ENCODE data around the gene EIF3K.

GRCh38 chr19:38671654-38672053 lies 52.7 kb downstream of the EIF3K start:
- TF ChIP-seq GLIS3 (CRISPR knock-in tag; IDR thresholded peaks at IDR 0.05) = no peak
- no peak for TF ChIP-seq CSDC2 (CRISPR knock-in tag; IDR thresholded peaks at IDR 0.05)
- no peak for TF ChIP-seq ZFP30 (CRISPR knock-in tag; IDR thresholded peaks at IDR 0.05)
- no peak for TF ChIP-seq BACH2 (CRISPR knock-in tag; IDR thresholded peaks at IDR 0.05; ENCODE audit: borderline replicate concordance)
- no peak for TF ChIP-seq ZC3H10 (CRISPR knock-in tag; IDR thresholded peaks at IDR 0.05)
- TF ChIP-seq TOX (CRISPR knock-in tag; IDR thresholded peaks at IDR 0.05; ENCODE audit: borderline replicate concordance) = no peak
- no peak for TF ChIP-seq RARB (CRISPR knock-in tag; IDR thresholded peaks at IDR 0.05)
- TF ChIP-seq ISL1 (CRISPR knock-in tag; IDR thresholded peaks at IDR 0.05) = no peak
- TF ChIP-seq ARNTL (CRISPR knock-in tag; IDR thresholded peaks at IDR 0.05; ENCODE audit: borderline replicate concordance, low read depth) = no peak
- TF ChIP-seq SNAI2 (CRISPR knock-in tag; IDR thresholded peaks at IDR 0.05) = no peak
- TF ChIP-seq ESRRG (CRISPR knock-in tag; IDR thresholded peaks at IDR 0.05) = no peak
- TF ChIP-seq PATZ1 (CRISPR knock-in tag; IDR thresholded peaks at IDR 0.05; ENCODE audit: borderline replicate concordance) = no peak
- TF ChIP-seq TCF4 (CRISPR knock-in tag; IDR thresholded peaks at IDR 0.05; ENCODE audit: borderline replicate concordance) = no peak

All from SK-N-SH treated with all-trans-retinoic acid at 6 μM for 48 hours (cell line).